Gastroesophageal sphincter (tissue), 3 donors: ENCODE results near the gene MIPEP.
"Not testable (repeated sequence)": the region's sequence is repeated elsewhere in the genome, so short reads cannot be mapped to it uniquely, and the experiment has no call there.

Source experiments
- CTCF ChIP-seq, 4 experiments: fragments of 200-600 bp in 2 of 4; fragments of 450-650 bp in 2 of 4; sonication (generic) in 1 of 4; IDR thresholded peaks; one replicate each; pipeline ENCODE4 v1.5.1; 2017 to 2019; ENCODE audit warnings: antibody characterized with exemption in 4 of 4, mild to moderate bottlenecking in 2 of 4, moderate library complexity in 2 of 4
- POLR2A ChIP-seq, 2 donors: fragments of 450-650 bp; IDR thresholded peaks; one replicate each; pipeline ENCODE4 v1.6.1; 2017; ENCODE audit warnings: antibody characterized with exemption in 2 of 2, mild to moderate bottlenecking in 2 of 2, moderate library complexity in 1 of 2

GRCh38 chr13:23894746-23895145, 5.5 kb upstream of the MIPEP start:
- TF ChIP-seq CTCF, POLR2A (IDR thresholded peaks at IDR 0.05): not testable (repeated sequence)
